GM18502 (cell line): ENCODE data around the gene EIF2S3.
A peak's percentile ranks its signal among the peaks of the same experiment; 100 is the strongest.
"Not testable (repeated sequence)": the region's sequence is repeated elsewhere in the genome, so short reads cannot be mapped to it uniquely, and the experiment has no call there.

Experiments
- ATAC-seq: cut with Tn5 transposase; IDR thresholded peaks from one replicate; pipeline ENCODE4 v1.9.1; 2021; ENCODE audit warnings: mild to moderate bottlenecking; ENCODE audit not compliant: unreplicated experiment, poor library complexity

Gene EIF2S3

DNA sequence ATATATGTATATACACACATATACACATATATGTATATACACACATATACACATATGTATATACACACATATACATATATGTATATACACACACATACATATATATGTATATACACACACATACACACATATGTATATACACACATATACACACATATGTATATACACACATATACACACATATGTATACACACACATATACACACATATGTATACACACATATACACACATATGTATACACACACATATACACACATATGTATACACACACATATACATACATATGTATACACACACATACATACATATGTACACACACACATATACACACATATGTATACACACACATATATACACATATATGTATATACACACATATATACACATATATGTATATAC lies 8.7 kb upstream of the EIF2S3 start:
- ATAC-seq, result not testable (repeated sequence)

DNA sequence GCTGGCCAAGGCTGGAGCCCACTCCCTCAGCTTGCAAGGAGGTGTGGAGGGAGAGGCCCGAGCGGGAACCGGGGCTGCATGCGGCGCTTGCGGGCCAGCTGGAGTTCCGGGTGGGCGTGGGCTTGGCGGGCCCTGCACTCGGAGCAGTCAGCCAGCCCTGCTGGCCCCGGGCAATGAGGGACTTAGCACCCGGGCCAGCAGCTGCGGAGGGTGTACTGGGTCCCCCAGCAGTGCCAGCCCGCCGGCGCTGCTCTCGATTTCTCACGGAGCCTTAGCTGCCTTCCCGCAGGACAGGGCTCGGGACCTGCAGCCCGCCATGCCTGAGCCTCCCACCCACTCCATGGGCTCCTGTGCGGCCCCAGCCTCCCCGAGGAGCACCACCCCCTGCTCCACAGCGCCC lies 5.1 kb upstream of the EIF2S3 start:
- not testable (repeated sequence) for ATAC-seq

DNA sequence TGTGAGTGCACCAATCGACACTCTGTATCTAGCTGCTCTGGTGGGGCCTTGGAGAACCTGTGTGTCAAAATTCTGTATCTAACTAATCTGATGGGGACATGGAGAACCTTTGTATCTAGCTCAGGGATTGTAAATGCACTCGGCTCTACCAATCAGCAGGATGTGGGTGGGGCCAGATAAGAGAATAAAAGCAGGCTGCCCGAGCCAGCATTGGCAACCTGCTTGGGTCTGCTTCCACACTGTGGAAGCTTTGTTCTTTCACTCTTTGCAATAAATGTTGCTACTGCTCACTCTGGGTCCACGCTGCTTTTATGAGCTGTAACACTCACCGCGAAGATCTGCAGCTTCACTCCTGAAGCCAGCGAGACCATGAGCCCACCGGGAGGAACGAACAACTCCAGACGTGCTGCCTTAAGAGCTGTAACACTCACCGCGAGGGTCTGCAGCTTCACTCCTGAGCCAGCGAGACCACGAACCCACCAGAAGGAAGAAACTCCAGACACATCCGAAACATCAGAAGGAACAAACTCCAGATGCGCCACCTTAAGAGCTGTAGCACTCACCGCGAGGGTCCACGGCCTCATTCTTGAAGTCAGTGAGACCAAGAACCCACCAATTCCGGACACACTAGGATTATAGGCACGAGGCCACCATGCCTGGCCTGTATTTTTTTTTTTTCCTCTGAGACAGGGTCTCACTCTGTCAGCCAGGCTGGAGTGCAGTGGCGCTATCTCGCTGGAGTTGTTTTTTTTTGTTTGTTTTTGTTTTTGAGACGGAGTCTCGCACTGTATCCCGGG lies 4.0 kb upstream of the EIF2S3 start:
- ATAC-seq, result not testable (repeated sequence)

DNA sequence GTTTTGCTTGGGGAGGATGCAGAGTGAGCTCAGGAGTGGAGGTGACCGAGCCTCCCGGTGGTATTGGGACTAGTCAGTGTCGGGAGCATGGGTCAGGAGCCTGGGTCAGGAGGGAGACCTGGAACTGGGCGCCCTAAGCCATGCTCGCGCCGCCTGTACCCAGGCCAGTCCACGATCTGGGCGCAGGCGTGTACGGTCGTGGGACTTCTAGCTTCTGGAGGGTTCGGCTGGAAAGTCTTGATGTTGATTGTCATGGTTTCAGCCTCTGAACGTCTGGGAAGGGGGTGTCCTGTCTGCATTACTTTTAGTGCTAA lies 244 bp downstream of the EIF2S3 start:
- ATAC-seq, result peak; percentile 21

DNA sequence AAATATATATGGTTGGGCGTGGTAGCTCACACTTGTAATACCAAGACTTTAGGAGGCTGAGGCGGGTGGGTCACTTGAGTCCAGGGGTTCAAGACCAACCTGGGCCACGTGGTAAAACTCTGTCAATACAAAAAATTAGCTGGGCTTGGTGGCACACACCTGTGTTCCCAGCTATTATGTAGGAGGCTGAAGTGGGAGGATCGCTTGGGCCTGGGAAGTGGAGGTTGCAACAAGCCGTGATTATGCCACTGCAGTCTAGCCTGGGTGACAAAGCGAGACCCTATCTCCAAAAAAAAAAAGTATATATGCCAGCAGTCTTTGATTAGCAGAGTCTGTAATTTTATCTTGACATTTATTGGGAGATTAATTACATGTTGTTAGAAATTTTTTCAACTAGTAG lies 8.7 kb downstream of the EIF2S3 start:
- ATAC-seq, result no peak

DNA sequence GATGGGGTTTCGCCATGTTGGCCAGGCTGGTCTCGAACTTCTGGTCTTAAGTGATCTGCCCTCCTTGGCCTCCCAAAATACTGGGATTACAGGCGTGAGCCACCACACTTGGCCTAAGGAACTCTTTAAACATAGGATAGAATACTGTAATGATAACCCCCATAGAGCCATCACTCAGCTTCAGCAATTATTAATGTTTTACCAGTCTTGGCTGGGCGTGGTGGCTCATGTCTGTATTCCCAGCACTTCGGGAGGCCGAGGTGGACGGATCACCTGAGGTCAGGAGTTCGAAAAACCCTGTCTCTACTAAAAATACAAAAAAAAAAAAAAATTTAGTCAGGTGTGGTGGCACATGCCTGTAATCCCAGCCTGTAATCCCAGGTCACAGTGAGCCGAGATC lies 15.1 kb downstream of the EIF2S3 start:
- ATAC-seq, result no peak

DNA sequence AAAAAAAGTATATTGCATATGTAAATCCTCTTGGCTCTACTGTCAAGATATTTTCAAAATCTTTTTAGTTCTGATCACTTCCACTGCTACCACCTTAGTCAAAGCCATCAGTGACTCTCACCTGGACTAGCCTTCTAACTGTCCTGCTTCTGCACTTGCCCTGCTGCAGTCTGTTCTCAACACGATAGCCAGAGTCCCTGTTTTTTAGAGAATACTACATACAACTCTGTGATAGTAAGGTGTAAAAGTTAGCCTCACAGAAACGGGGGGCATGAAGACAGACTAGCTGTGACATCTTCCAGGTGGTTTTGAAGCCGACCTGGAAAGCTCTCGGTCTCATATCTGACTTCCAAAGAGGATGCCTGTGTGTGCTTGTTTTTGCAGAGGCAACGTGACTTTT lies 24.7 kb downstream of the EIF2S3 start:
- ATAC-seq, result no peak

DNA sequence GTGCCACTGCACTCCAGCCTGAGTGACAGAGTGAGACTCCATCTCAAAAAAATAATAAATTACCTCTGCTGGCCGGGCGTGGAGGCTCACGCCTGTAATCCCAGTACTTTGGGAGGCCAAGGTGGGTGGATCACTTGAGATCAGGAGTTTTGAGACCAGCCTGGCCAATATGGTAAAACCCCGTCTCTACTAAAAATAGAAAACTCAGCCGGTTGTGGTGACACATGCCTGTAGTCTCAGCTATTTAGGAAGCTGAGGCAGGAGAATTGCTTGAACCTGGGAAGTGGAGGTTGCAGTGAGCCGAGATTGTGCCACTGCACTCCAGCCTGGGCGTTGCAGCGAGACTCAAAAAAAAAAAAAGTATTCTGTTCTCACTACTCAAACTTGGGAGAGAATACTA lies 25.5 kb downstream of the EIF2S3 start:
- not testable (repeated sequence) for ATAC-seq

DNA sequence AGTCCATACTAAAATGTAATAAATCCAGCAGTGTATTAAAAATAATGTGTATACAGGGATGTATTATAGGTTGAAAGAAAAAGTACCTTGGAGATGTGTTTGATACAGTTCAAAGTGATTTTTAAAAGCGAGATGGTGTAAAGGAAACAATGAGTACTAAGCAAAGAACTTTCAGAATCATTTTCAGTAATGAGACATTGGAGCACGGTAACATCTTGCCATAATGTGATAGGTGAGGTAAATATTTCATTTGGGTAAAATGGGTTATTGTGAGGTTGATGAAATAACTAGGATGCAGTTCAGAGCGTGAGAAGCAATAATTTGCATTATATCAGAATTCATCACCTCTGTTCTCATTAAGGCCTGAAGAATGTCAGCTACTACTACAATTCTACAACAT lies 25.9 kb downstream of the EIF2S3 start:
- no peak for ATAC-seq

DNA sequence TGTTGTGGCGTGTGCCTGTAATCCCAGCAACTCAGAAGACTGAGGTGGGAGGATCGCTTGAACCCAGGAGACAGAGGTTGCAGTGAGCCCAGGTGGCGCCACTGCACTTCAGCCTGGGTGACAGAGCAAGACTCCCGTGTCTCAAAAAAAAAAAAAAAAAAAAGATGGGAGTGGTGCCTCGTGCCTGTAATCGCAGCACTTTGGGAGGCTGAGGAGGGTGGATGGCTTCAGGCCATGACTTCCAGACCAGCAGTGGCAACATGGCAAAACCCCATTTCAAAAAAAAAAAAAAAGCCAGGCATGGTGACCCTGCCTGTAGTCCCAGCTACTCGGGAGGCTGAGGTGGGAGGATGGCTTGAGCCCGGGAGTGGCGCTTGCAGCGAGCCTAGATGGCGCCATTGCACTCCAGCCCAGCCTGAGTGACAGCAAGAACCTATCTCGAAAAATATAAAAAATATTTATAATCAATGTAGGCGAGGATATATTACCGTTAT lies 27.0 kb downstream of the EIF2S3 start:
- ATAC-seq, result peak; percentile 69

DNA sequence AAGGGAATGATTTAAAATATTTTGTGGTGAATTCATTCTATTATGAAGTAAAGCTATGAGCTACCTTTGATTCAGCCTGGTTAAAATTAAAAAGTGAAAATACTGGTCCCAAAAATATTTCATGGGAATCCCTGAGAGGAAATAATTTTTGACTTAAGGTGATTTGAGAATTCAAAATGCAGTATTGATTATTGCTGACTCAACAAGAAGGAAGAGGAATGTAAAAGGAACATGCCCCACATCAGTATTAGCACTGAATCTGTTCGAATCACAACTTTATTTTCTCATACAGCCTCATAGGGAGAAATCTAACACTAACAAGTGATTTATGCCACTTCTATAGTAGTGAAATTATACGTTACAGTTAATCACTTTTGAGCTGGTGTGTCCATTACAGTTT lies 27.7 kb downstream of the EIF2S3 start:
- no peak for ATAC-seq

DNA sequence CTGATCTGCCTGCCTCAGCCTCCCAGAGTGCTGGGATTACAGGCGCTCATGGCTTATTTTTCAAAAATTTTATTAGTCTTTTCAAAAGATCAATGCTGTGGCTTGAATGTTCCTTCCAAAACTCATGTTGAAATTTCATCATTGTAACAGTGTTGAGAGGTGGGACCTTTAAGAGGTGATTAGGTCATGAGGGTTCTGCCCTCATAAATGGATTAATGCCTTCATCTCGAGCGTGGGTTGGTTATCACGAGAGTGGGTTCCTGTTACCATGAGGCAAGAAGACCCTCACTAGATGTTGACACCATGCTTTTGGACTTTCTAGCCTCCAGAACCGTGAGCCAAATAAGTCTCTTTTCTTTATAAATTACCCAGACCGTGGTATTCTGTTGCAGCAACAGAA lies 30.3 kb downstream of the EIF2S3 start:
- no peak for ATAC-seq

DNA sequence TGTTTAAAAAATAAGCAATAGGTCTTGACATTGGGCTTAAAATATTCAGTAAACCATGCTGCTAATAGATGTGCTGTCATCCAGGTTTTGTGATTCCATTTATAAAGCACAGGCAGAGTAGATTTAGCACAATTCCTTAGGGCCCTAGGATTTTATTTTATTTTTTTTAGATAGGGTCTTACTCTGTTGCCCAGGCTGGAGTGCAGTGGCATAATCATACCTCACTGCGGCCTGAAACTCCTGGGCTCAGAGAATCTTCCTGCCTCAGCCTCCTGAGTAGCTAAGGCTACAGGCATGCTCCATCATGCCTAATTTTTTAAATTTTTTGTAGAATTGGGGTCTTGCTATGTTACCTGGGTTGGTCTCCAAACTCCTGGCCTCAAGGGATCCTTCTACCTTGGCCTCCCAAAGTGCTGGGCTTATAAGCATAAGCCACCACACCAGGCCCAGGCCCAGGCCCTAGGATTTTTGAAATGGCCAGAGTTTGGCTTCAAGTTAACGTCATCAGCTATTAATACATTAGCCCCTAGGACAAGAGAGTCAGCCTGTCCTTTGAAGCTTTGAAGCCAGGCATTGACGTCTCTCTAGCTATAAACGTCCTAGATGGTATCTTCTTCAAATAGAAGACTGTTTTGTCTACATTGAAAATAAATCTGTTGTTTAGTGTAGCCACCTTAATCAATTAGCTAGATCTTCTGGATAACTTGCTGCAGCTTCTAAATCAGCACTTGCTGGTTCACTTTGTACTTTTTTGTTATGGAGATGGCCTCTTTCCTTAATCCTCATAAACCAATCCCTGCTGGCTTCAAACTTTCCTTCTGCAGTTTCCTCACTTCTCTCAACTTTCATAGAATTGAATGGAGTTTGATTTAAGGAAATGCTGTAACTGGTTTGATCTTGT lies 35.8 kb downstream of the EIF2S3 start:
- no peak for ATAC-seq

DNA sequence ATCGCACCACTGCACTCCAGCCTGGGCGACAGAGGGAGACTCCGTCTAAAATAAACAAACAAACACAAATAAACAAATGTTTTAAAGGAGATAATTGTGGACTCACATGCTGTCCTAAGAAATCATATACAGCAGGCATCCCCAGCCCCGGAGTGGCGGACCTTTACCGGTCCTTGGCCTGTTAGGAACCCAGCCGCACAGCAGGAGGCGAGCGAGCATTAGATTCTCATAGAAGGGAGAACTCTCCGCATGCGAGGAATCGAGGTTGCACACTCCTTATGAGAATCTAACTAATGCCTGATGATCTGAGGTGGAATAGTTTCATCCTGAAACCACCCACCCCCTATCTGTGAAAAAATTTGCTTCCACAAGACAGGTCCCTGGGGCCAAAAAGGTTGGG lies 39.0 kb downstream of the EIF2S3 start:
- ATAC-seq, result no peak

DNA sequence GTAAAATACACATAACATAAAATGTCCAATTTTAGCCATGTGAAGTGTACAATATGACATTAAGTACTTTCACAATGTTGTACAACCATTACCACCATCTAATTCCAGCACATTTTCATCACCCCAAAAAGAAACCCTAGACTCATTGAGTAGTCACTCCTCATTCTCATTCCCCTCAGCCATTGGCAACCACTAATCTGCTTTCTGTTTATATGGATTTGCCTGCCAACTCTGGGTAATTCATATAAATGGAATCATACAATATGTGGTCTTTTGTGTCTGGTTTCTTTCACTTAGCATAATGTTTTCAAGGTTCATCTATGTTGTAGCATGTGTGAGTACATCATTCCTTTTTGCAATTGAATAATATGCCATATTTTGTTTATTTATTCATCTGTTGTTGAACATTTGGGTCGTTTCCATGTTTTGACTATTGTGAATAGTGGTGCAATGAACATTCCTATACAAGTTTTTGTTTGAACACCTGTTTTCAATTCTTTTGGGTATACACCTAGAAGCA lies 43.0 kb downstream of the EIF2S3 start:
- ATAC-seq, result no peak

DNA sequence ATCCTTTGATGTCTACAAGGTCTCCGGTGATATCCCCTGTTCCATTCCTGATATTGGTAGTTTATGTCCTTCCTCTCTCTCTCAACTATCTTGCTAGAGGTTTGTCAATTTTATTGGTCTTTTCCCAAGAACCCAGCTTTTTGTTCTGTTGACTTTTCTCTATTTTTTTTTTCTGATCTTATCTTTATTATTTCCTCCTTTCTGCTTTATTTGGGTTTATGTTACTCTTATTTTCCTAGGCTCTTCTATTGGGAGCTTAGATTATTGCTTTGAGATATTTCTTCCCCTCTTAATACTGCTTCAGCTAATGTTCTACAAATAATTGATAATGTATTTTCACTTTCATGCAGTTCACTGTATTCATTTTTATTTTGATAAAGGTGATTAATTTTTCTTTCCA lies 44.2 kb downstream of the EIF2S3 start:
- ATAC-seq, result no peak

DNA sequence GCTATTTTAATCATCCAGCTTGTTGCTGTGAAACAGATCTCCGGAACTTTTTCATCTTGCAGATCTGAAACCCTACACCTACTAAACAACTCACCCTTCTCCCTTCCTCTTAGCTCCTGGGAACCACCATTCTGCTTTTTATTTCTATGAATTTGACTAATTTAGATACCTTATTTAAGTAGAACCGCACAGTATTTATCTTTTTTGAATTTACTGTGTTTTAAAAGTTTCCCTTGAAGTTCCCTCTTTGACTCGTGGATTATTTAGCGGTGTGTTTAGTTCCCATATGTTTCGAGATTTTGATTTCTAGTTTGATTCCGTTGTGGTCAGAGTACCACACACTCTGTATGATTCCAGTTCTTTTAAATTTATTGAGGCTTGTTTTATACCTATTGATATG lies 44.6 kb downstream of the EIF2S3 start:
- no peak for ATAC-seq

DNA sequence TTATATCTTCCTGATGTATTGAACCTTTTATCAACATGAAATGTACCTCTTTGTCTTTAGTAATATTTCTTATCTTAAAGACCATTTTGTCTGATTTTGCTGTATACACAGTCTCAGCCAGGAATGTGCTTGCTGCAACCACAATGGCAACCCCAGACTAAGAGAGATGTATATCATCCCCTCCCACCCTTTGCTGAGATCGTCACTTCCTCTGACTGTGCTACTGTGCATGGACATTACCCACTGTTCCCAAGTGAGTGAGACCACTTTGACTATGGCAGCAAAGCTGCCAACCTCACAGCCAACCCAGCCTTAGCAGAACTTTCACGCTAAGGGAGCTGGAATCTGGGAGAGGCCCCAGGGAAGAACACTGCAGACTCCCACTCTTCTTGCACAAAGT lies 46.0 kb downstream of the EIF2S3 start:
- ATAC-seq, result no peak

DNA sequence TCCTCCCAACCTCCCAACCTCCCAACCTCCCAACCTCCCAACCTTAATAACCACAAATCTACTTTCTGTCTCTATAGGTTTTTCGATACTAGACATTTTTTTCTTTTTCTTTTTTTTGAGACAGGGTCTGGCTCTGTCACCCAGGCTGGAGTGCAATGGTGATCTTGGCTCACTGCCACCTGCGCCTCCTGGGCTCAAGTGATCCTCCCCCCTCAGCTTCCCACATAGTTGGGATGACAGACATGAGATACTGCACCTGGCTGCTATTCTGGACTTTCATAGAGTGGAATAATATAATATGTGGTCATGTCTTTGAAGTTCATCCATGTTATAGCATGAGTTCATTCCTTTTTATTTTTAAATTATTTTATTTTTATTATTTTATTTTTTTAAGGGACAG lies 55.3 kb downstream of the EIF2S3 start:
- ATAC-seq, result no peak

DNA sequence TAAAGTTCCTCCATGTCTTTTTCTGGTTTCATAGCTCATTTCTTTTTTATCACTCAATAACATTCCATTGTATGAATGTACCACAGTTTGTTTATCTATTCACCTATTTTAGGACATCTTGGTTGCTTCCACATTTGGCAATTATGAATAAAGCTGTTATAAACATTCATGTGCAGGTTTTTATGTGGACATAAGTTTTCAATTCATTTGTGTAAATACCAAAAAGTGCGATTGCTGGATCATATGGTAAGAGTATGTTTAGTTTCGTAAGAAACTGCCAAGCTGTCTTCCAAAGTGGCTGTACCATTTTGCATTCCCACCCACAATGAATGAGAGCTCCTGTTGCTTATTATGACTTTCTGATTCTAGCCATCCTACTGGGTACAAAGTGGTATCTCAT lies 58.4 kb downstream of the EIF2S3 start:
- ATAC-seq, result no peak

DNA sequence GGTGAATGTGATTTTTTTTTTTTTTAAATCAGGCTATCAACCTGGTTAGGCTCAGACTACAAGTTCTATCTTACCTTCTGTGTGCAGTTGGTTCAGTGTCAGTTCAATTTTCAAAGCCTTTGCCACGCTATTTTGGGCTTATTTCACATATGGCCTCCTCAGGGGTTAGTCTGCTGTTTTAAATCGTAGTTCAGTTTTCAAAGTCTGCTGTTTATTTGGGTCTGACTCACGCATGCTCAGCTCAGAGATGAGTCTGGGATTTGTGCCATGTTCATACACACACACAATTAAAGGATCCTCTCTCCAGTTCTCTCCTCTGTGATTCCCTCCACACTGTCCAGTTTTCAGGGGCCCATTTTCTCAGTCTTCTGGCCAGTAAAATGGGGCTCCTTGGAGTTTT lies 62.5 kb downstream of the EIF2S3 start:
- ATAC-seq, result no peak
